HepG2 (cell line): ENCODE measurements around the gene PLRG1. TPM values are rescaled to one million over a fixed set of nuclear protein-coding genes. Genes with fewer than 3 reads are reported as not detected.

Source experiments
- ARNTL ChIP-seq: sonication (generic); formaldehyde crosslinking; IDR thresholded peaks from 2 replicates; pipeline ENCODE4 v1.4.0; 2020; ENCODE audit warnings: mild to moderate bottlenecking, missing genetic modification reagents
- BRD4 ChIP-seq: sonication (generic); formaldehyde crosslinking; IDR thresholded peaks from 2 replicates; pipeline ENCODE4 v1.4.0; 2020; ENCODE audit warnings: missing genetic modification reagents
- EZH2 ChIP-seq: conservative IDR thresholded peaks from 2 replicates; pipeline ENCODE4 v1.6.1; 2012; ENCODE audit warnings: mild to moderate bottlenecking, low read depth, low read length, moderate library complexity
- HDAC2 ChIP-seq: sonication (generic); formaldehyde crosslinking; IDR thresholded peaks from 2 replicates; pipeline ENCODE4 v1.4.0; 2020; ENCODE audit warnings: missing genetic modification reagents
- HNRNPUL1 ChIP-seq: fragments of 200-400 bp; formaldehyde crosslinking; IDR thresholded peaks from 2 replicates; pipeline ENCODE4 v1.6.1; 2017; ENCODE audit warnings: low read depth, mild to moderate bottlenecking, low read length, moderate library complexity
- IKZF5 ChIP-seq: IDR thresholded peaks from 2 replicates; pipeline ENCODE4 v1.6.1; 2018; ENCODE audit warnings: missing genetic modification reagents, mild to moderate bottlenecking, missing compliant biosample characterization
- JUND ChIP-seq: sonication (generic); formaldehyde crosslinking; IDR thresholded peaks from 2 replicates; pipeline ENCODE4 v1.8.0; 2022; ENCODE audit warnings: mild to moderate bottlenecking, missing genetic modification reagents
- MXD4 ChIP-seq: IDR thresholded peaks from 2 replicates; pipeline ENCODE4 v1.6.1; 2016; ENCODE audit warnings: mild to moderate bottlenecking, missing biosample characterization, missing genetic modification reagents
- MYPOP ChIP-seq: sonication (generic); formaldehyde crosslinking; IDR thresholded peaks from 2 replicates; pipeline ENCODE4 v1.8.1; 2023; ENCODE audit warnings: mild to moderate bottlenecking, moderate library complexity, missing genetic modification reagents
- NFE2 ChIP-seq: sonication (generic); formaldehyde crosslinking; IDR thresholded peaks from 2 replicates; pipeline ENCODE4 v1.4.0; 2020; ENCODE audit warnings: missing genetic modification reagents
- NR1H2 ChIP-seq: sonication (generic); formaldehyde crosslinking; IDR thresholded peaks from 2 replicates; pipeline ENCODE4 v1.8.1; 2022; ENCODE audit warnings: low read depth, missing genetic modification reagents, borderline replicate concordance
- PRDM4 ChIP-seq: sonication (generic); formaldehyde crosslinking; IDR thresholded peaks from 2 replicates; pipeline ENCODE4 v1.9.0; 2021; ENCODE audit warnings: missing genetic modification reagents, borderline replicate concordance
- SPEN ChIP-seq: sonication (generic); formaldehyde crosslinking; IDR thresholded peaks from 2 replicates; pipeline ENCODE4 v1.5.1; 2020; ENCODE audit warnings: low read depth, mild to moderate bottlenecking, missing genetic modification reagents
- YY1 ChIP-seq: IDR thresholded peaks from 2 replicates; pipeline ENCODE4 v1.6.1; 2011; ENCODE audit warnings: low read length, low read depth, moderate library complexity, mild to moderate bottlenecking; ENCODE audit not compliant: insufficient read depth, insufficient replicate concordance
- ZBTB7B ChIP-seq: sonication (generic); formaldehyde crosslinking; IDR thresholded peaks from 2 replicates; pipeline ENCODE4 v1.4.0; 2020; ENCODE audit warnings: missing genetic modification reagents
- ZFP36L1 ChIP-seq: sonication (generic); formaldehyde crosslinking; IDR thresholded peaks from 2 replicates; pipeline ENCODE4 v1.8.0; 2022; ENCODE audit warnings: mild to moderate bottlenecking, missing genetic modification reagents, moderate library complexity
- ZNF674 ChIP-seq: sonication (generic); formaldehyde crosslinking; IDR thresholded peaks from 2 replicates; pipeline ENCODE4 v1.5.0; 2020; ENCODE audit warnings: low read depth, mild to moderate bottlenecking, missing genetic modification reagents
- ZNF766 ChIP-seq: sonication (generic); formaldehyde crosslinking; IDR thresholded peaks from 2 replicates; pipeline ENCODE4 v1.5.0; 2020; ENCODE audit warnings: missing genetic modification reagents, borderline replicate concordance
- polyA plus RNA-seq, 8 experiments: library from polyadenylated mRNA; depleted of rRNA in 3 of 8; stranded (reverse) in 7 of 8; unstranded in 1 of 8; fragments of >200 nt; fragmentation: Illumina TruSeq in 4 of 8; extraction: Trizol in 4 of 8; gene quantifications; 2 replicates each; pipeline versions ENCODE4 v1.2.1 to v1.2.3, GENCODE V29; 2011 to 2016; ENCODE audit warnings: low read depth in 4 of 8, missing spikeins in 1 of 8, mixed read lengths in 1 of 8; ENCODE audit not compliant: insufficient read depth in 1 of 8
- total RNA-seq, 5 experiments: library from RNA; depleted of rRNA; stranded (reverse); fragments of >200 nt; fragmentation: Illumina TruSeq; extraction: Trizol; gene quantifications; 2 replicates each; pipeline ENCODE4 v1.2.3, GENCODE V29; 2016; ENCODE audit warnings: low read depth in 1 of 5
- TF ChIP-seq, protein P1 (sequence below): sonication (generic); formaldehyde crosslinking; IDR thresholded peaks from 2 replicates; pipeline ENCODE4 v1.4.0; 2020; ENCODE audit warnings: missing genetic modification reagents, borderline replicate concordance
- TF ChIP-seq, protein P2 (sequence below): sonication (generic); formaldehyde crosslinking; IDR thresholded peaks from 2 replicates; pipeline ENCODE4 v1.5.0; 2020; ENCODE audit warnings: missing genetic modification reagents, mild to moderate bottlenecking, borderline replicate concordance

Gene PLRG1
- total and polyA plus RNA-seq, 2 of the 13 experiments (the other 11 are each of a cell fraction or from before 2014, with no cell fraction given), result 77.3 to 110 TPM

DNA sequence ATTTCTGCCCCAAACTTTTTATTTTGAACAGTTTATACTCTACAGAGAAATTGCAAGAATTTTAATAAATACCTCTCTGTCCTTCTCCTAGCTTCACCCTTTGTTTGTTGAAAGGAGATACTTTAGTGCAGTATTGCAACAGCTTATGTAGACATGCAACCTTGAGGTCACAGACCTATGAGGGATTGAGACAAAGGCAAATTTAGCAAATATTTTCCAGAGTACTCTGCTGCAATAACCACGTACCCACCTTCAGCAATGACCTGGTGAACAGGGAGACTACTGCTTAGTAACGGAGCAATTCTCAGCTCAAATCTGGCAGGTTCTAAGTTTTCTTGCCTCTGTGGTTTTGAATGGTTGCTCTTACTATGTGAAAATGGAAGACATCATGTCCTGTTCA lies 27.1 kb upstream of the PLRG1 start (continued):
- no peak for TF ChIP-seq NR1H2
- no peak for TF ChIP-seq PRDM4 (CRISPR knock-in tag)
- no peak for TF ChIP-seq ZNF674 (CRISPR knock-in tag)
- TF ChIP-seq ZBTB7B (CRISPR knock-in tag), result no peak
- no peak for TF ChIP-seq YY1
- peak; percentile 63 for TF ChIP-seq IKZF5
- no peak; the same call in 1 of the 2 replicates for TF ChIP-seq MYPOP (CRISPR knock-in tag)
- TF ChIP-seq JUND (CRISPR knock-in tag), result no peak
- TF ChIP-seq, protein P1, sequence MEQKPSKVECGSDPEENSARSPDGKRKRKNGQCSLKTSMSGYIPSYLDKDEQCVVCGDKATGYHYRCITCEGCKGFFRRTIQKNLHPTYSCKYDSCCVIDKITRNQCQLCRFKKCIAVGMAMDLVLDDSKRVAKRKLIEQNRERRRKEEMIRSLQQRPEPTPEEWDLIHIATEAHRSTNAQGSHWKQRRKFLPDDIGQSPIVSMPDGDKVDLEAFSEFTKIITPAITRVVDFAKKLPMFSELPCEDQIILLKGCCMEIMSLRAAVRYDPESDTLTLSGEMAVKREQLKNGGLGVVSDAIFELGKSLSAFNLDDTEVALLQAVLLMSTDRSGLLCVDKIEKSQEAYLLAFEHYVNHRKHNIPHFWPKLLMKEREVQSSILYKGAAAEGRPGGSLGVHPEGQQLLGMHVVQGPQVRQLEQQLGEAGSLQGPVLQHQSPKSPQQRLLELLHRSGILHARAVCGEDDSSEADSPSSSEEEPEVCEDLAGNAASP (CRISPR knock-in tag), result peak; percentile 97
- TF ChIP-seq HNRNPUL1, result no peak
- TF ChIP-seq ZFP36L1, result no peak
- TF ChIP-seq MXD4, result no peak
- TF ChIP-seq HDAC2 (CRISPR knock-in tag), result peak; percentile 93
- 0 out of 2 replicates have a peak, but pooled peaks have one; percentile 15 for TF ChIP-seq ARNTL (CRISPR knock-in tag)
- TF ChIP-seq ZNF766 (CRISPR knock-in tag), result no peak
- no peak for TF ChIP-seq EZH2
- TF ChIP-seq BRD4, result no peak
- no peak for TF ChIP-seq NFE2 (CRISPR knock-in tag)
- no peak for TF ChIP-seq SPEN (CRISPR knock-in tag)
- TF ChIP-seq, protein P2, sequence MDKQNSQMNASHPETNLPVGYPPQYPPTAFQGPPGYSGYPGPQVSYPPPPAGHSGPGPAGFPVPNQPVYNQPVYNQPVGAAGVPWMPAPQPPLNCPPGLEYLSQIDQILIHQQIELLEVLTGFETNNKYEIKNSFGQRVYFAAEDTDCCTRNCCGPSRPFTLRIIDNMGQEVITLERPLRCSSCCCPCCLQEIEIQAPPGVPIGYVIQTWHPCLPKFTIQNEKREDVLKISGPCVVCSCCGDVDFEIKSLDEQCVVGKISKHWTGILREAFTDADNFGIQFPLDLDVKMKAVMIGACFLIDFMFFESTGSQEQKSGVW (CRISPR knock-in tag), result no peak
